SK-N-SH treated with all-trans-retinoic acid at 6 μM for 48 hours (cell line): Measurements from ENCODE around the gene NRXN3.

Experiments used
- ATAC-seq: fragments of 200-7000 bp; cut with Tn5 transposase; 3 replicates; pipeline ENCODE4 v1.9.1; 2020; ENCODE audit warnings: mild to moderate bottlenecking, moderate library complexity
- ARNTL ChIP-seq: fragments of 450-650 bp; formaldehyde crosslinking; IDR thresholded peaks from 2 replicates; pipeline ENCODE4 v1.5.0; 2020; ENCODE audit warnings: low read depth, mild to moderate bottlenecking, moderate library complexity, borderline replicate concordance
- CREB5 ChIP-seq: fragments of 250-450 bp; sonication (Bioruptor Pico); IDR thresholded peaks from 2 replicates; pipeline ENCODE4 v1.5.1; 2020; ENCODE audit warnings: low read depth, mild to moderate bottlenecking, moderate library complexity
- CSDC2 ChIP-seq: fragments of 250-450 bp; sonication (Bioruptor Pico); IDR thresholded peaks from 2 replicates; pipeline ENCODE4 v1.5.0; 2020; ENCODE audit warnings: mild to moderate bottlenecking, moderate library complexity
- ESRRG ChIP-seq: fragments of 250-450 bp; sonication (Bioruptor Pico); IDR thresholded peaks from 2 replicates; pipeline ENCODE4 v1.6.1; 2021; ENCODE audit warnings: mild to moderate bottlenecking
- GLIS3 ChIP-seq: fragments of 250-450 bp; sonication (Bioruptor Pico); IDR thresholded peaks from 2 replicates; pipeline ENCODE4 v1.5.0; 2020; ENCODE audit warnings: mild to moderate bottlenecking, moderate library complexity
- ISL1 ChIP-seq: fragments of 250-450 bp; sonication (Bioruptor Pico); IDR thresholded peaks from 2 replicates; pipeline ENCODE4 v2.1.2; 2022; ENCODE audit warnings: mild to moderate bottlenecking, moderate library complexity
- OSR1 ChIP-seq: fragments of 250-450 bp; sonication (Bioruptor Pico); IDR thresholded peaks from 2 replicates; pipeline ENCODE4 v1.8.0; 2022; ENCODE audit warnings: moderate library complexity, mild to moderate bottlenecking, inconsistent platforms
- PATZ1 ChIP-seq: fragments of 250-450 bp; sonication (Bioruptor Pico); IDR thresholded peaks from 2 replicates; pipeline ENCODE4 v1.8.0; 2020; ENCODE audit warnings: mild to moderate bottlenecking, moderate library complexity, borderline replicate concordance
- PPARA ChIP-seq: fragments of 250-450 bp; sonication (Bioruptor Pico); IDR thresholded peaks from 2 replicates; pipeline ENCODE4 v1.5.0; 2020; ENCODE audit warnings: mild to moderate bottlenecking, borderline replicate concordance
- RARB ChIP-seq: fragments of 250-450 bp; sonication (Bioruptor Pico); IDR thresholded peaks from 2 replicates; pipeline ENCODE4 v1.8.0; 2021; ENCODE audit warnings: mild to moderate bottlenecking, moderate library complexity
- TCF4 ChIP-seq: fragments of 250-450 bp; sonication (Bioruptor Pico); IDR thresholded peaks from 2 replicates; pipeline ENCODE4 v1.8.0; 2021; ENCODE audit warnings: mild to moderate bottlenecking, moderate library complexity, borderline replicate concordance
- ZC3H10 ChIP-seq: fragments of 250-450 bp; sonication (Bioruptor Pico); IDR thresholded peaks from 2 replicates; pipeline ENCODE4 v1.5.1; 2021; ENCODE audit warnings: mild to moderate bottlenecking, moderate library complexity
- ZNF70 ChIP-seq: fragments of 450-650 bp; formaldehyde crosslinking; IDR thresholded peaks from 2 replicates; pipeline ENCODE4 v1.5.0; 2020; ENCODE audit warnings: mild to moderate bottlenecking, moderate library complexity
- ZNF8 ChIP-seq: fragments of 450-650 bp; formaldehyde crosslinking; IDR thresholded peaks from 2 replicates; pipeline ENCODE4 v1.5.0; 2020; ENCODE audit warnings: mild to moderate bottlenecking, moderate library complexity
- TF ChIP-seq, protein P1 (sequence below): fragments of 250-450 bp; sonication (Bioruptor Pico); IDR thresholded peaks from 2 replicates; pipeline ENCODE4 v1.8.0; 2021; ENCODE audit warnings: low read depth, mild to moderate bottlenecking, moderate library complexity, borderline replicate concordance
- TF ChIP-seq, protein P2 (sequence below): fragments of 250-450 bp; sonication (Bioruptor Pico); IDR thresholded peaks from 2 replicates; pipeline ENCODE4 v1.5.0; 2020; ENCODE audit warnings: mild to moderate bottlenecking, moderate library complexity

Gene NRXN3

GRCh38 chr14:78849952-78850351 is 679.8 kb downstream of the NRXN3 start (continued):
- TF ChIP-seq, protein P1, sequence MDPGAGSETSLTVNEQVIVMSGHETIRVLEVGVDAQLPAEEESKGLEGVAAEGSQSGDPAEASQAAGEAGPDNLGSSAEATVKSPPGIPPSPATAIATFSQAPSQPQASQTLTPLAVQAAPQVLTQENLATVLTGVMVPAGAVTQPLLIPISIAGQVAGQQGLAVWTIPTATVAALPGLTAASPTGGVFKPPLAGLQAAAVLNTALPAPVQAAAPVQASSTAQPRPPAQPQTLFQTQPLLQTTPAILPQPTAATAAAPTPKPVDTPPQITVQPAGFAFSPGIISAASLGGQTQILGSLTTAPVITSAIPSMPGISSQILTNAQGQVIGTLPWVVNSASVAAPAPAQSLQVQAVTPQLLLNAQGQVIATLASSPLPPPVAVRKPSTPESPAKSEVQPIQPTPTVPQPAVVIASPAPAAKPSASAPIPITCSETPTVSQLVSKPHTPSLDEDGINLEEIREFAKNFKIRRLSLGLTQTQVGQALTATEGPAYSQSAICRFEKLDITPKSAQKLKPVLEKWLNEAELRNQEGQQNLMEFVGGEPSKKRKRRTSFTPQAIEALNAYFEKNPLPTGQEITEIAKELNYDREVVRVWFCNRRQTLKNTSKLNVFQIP (CRISPR knock-in tag): no peak
- TF ChIP-seq ARNTL (CRISPR knock-in tag): no peak
- TF ChIP-seq RARB (CRISPR knock-in tag): no peak
- TF ChIP-seq, all 23 proteins: peak for 0

- no peak for ATAC-seq
These were observed 681.0 kb downstream of the NRXN3 start for GRCh38 chr14:78851189-78851588.

DNA sequence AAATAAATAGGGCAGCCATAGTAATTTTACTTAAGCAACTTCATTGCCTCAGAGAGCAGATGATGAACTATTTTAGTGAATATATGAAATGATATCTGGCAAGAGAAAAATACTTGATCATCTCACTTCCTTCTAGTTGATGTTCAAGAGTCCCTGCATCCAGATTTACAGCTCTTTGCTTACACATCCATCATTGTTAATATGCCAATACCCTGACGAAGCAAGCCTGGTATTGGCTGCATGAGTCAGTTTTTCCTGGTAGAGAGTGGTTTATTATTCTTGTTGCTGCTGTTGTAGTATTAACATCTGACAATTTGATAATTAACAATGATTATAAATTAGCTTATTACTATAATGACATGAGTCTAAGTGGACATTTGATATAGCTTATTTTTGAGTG is 681.9 kb downstream of the NRXN3 start:
- TF ChIP-seq OSR1 (no peak), ZC3H10 (CRISPR knock-in tag) (no peak), ESRRG (CRISPR knock-in tag) (no peak), CSDC2 (CRISPR knock-in tag) (no peak), ISL1 (no peak), PATZ1 (CRISPR knock-in tag) (no peak), ZNF8 (CRISPR knock-in tag) (no peak), GLIS3 (CRISPR knock-in tag) (no peak), PPARA (CRISPR knock-in tag) (no peak), ARNTL (CRISPR knock-in tag) (no peak), ZNF70 (CRISPR knock-in tag) (no peak)
- TF ChIP-seq, protein P1 (CRISPR knock-in tag): no peak
- TF ChIP-seq, protein P2, sequence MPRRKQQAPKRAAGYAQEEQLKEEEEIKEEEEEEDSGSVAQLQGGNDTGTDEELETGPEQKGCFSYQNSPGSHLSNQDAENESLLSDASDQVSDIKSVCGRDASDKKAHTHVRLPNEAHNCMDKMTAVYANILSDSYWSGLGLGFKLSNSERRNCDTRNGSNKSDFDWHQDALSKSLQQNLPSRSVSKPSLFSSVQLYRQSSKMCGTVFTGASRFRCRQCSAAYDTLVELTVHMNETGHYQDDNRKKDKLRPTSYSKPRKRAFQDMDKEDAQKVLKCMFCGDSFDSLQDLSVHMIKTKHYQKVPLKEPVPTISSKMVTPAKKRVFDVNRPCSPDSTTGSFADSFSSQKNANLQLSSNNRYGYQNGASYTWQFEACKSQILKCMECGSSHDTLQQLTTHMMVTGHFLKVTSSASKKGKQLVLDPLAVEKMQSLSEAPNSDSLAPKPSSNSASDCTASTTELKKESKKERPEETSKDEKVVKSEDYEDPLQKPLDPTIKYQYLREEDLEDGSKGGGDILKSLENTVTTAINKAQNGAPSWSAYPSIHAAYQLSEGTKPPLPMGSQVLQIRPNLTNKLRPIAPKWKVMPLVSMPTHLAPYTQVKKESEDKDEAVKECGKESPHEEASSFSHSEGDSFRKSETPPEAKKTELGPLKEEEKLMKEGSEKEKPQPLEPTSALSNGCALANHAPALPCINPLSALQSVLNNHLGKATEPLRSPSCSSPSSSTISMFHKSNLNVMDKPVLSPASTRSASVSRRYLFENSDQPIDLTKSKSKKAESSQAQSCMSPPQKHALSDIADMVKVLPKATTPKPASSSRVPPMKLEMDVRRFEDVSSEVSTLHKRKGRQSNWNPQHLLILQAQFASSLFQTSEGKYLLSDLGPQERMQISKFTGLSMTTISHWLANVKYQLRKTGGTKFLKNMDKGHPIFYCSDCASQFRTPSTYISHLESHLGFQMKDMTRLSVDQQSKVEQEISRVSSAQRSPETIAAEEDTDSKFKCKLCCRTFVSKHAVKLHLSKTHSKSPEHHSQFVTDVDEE: no peak

More at GRCh38 chr14:78851189-78851588, 681.0 kb downstream of the NRXN3 start:
- TF ChIP-seq TCF4 (CRISPR knock-in tag) (no peak), ZNF8 (CRISPR knock-in tag) (no peak), OSR1 (no peak), CREB5 (CRISPR knock-in tag) (no peak), ESRRG (CRISPR knock-in tag) (no peak), GLIS3 (CRISPR knock-in tag) (no peak)
- TF ChIP-seq, protein P1 (CRISPR knock-in tag): no peak

GRCh38 chr14:78857974-78858373 is 687.8 kb downstream of the NRXN3 start:
- TF ChIP-seq RARB (CRISPR knock-in tag) (no peak), OSR1 (no peak), TCF4 (CRISPR knock-in tag) (no peak)
- ATAC-seq: no peak

More for the DNA sequence above, 681.9 kb downstream of the NRXN3 start:
- ATAC-seq: no peak
